Liver (tissue), 9 donors: ENCODE measurements around the gene CELF2. TPM values are rescaled to one million over a fixed set of nuclear protein-coding genes. Genes with fewer than 3 reads are reported as not detected.

Source experiments
- DNase-seq: peaks from one replicate; pipeline ENCODE4 v3.0.0-alpha.2; 2017; ENCODE audit warnings: low spot score
- H3K27ac ChIP-seq, 2 donors: one replicate each; pipeline ENCODE4 v1.7.0; 2013; ENCODE audit warnings: inconsistent platforms in 2 of 2, low read length in 2 of 2, control low read depth in 1 of 2, low read depth in 1 of 2, mild to moderate bottlenecking in 1 of 2
- H3K27me3 ChIP-seq, 4 donors: one replicate each; pipeline versions ENCODE4 v1.6.1 to v1.7.0; 2013; ENCODE audit warnings: low read length in 3 of 4, inconsistent platforms in 1 of 4, mild to moderate bottlenecking in 1 of 4, moderate library complexity in 1 of 4; ENCODE audit not compliant: control insufficient read depth in 4 of 4, insufficient read depth in 4 of 4
- H3K36me3 ChIP-seq, 4 donors: one replicate each; pipeline versions ENCODE4 v1.6.1 to v1.7.0; 2013; ENCODE audit warnings: low read length in 3 of 4, mild to moderate bottlenecking in 3 of 4, low read depth in 1 of 4, moderate library complexity in 1 of 4; ENCODE audit not compliant: control insufficient read depth in 4 of 4, insufficient read depth in 3 of 4
- H3K4me1 ChIP-seq, 4 donors: one replicate each; pipeline versions ENCODE4 v1.6.1 to v1.7.0; 2013; ENCODE audit warnings: low read length in 3 of 4, mild to moderate bottlenecking in 3 of 4, moderate library complexity in 1 of 4; ENCODE audit not compliant: control insufficient read depth in 4 of 4, insufficient read depth in 4 of 4
- H3K4me3 ChIP-seq, 3 donors: one replicate each; pipeline versions ENCODE4 v1.6.1 to v1.7.0; 2013; ENCODE audit warnings: low read length in 3 of 3, control low read depth in 1 of 3, low read depth in 1 of 3, mild to moderate bottlenecking in 1 of 3
- H3K9ac ChIP-seq, 2 donors: one replicate each; pipeline ENCODE4 v1.7.0; 2013; ENCODE audit warnings: low read length in 2 of 2, mild to moderate bottlenecking in 2 of 2, moderate library complexity in 2 of 2, control low read depth in 1 of 2, low read depth in 1 of 2
- H3K9me3 ChIP-seq, 4 donors: one replicate each; pipeline versions ENCODE4 v1.6.1 to v1.7.0; 2013; ENCODE audit warnings: low read length in 3 of 4; ENCODE audit not compliant: control insufficient read depth in 4 of 4
- CTCF ChIP-seq: fragments of 150-350 bp; IDR thresholded peaks from 2 replicates; pipeline ENCODE4 v1.5.1; 2017; ENCODE audit warnings: improper control_type of control experiment, low read depth, low read length; ENCODE audit not compliant: missing input control
- EGR1 ChIP-seq, 2 donors: IDR thresholded peaks; 2 replicates each; pipeline ENCODE4 v1.6.1; 2016 to 2018; ENCODE audit warnings: antibody characterized with exemption in 2 of 2, low read depth in 2 of 2
- FOXA1 ChIP-seq: IDR thresholded peaks from 2 replicates; pipeline ENCODE4 v1.6.1; 2016; ENCODE audit warnings: antibody characterized with exemption
- FOXA2 ChIP-seq: IDR thresholded peaks from 2 replicates; pipeline ENCODE4 v1.6.1; 2016; ENCODE audit warnings: antibody characterized with exemption
- GABPA ChIP-seq, 2 donors: IDR thresholded peaks in 1 of 2; conservative IDR thresholded peaks in 1 of 2; 2 replicates each; pipeline ENCODE4 v1.6.1; 2016; ENCODE audit warnings: antibody characterized with exemption in 2 of 2, mild to moderate bottlenecking in 1 of 2, moderate library complexity in 1 of 2
- HNF4A ChIP-seq, 2 donors: conservative IDR thresholded peaks; 2 replicates each; pipeline ENCODE4 v1.6.1; 2016; ENCODE audit warnings: antibody characterized with exemption in 2 of 2, mild to moderate bottlenecking in 2 of 2
- HNF4G ChIP-seq: IDR thresholded peaks from 2 replicates; pipeline ENCODE4 v1.6.1; 2016; ENCODE audit warnings: antibody characterized with exemption
- MAX ChIP-seq: IDR thresholded peaks from 2 replicates; pipeline ENCODE4 v1.6.1; 2016; ENCODE audit warnings: antibody characterized with exemption
- NR2F2 ChIP-seq: IDR thresholded peaks from 2 replicates; pipeline ENCODE4 v1.6.1; 2016; ENCODE audit warnings: antibody characterized with exemption
- RAD21 ChIP-seq, 2 donors: IDR thresholded peaks; 2 replicates each; pipeline ENCODE4 v1.6.1; 2016; ENCODE audit warnings: antibody characterized with exemption in 2 of 2, mild to moderate bottlenecking in 2 of 2
- RXRA ChIP-seq, 2 donors: IDR thresholded peaks; 2 replicates each; pipeline ENCODE4 v1.6.1; 2017 to 2018; ENCODE audit warnings: antibody characterized with exemption in 2 of 2, mild to moderate bottlenecking in 1 of 2
- SP1 ChIP-seq: IDR thresholded peaks from 2 replicates; pipeline ENCODE4 v1.6.1; 2018; ENCODE audit warnings: antibody characterized with exemption, mild to moderate bottlenecking
- TAF1 ChIP-seq: conservative IDR thresholded peaks from 2 replicates; pipeline ENCODE4 v1.6.1; 2016; ENCODE audit warnings: antibody characterized with exemption, mild to moderate bottlenecking
- YY1 ChIP-seq: IDR thresholded peaks from 2 replicates; pipeline ENCODE4 v1.6.1; 2016; ENCODE audit warnings: antibody characterized with exemption, mild to moderate bottlenecking
- WGBS: extraction: QIAGEN DNeasy Blood & Tissue Kit; methylation state at CpG from one replicate; pipeline ENCODE4 v1.1.7; 2013; 5-methylcytosine and 5-hydroxymethylcytosine counted together
- polyA plus RNA-seq, 2 donors: library from polyadenylated mRNA; stranded (reverse) in 1 of 2; unstranded in 1 of 2; fragments of 200-250 nt in 1 of 2; fragments of >200 nt in 1 of 2; fragmentation: Nextera tagmentation in 1 of 2; extraction: Ambion mirVana in 1 of 2; gene quantifications; one replicate each; pipeline versions ENCODE4 v1.2.1 to v1.2.3, GENCODE V29; 2013 to 2015
- total RNA-seq, 2 donors: library from RNA; depleted of rRNA; stranded (reverse); fragments of >200 nt; gene quantifications; one replicate each; pipeline ENCODE4 v1.2.3, GENCODE V29; 2014
- TF ChIP-seq, protein P1 (sequence below): IDR thresholded peaks from 2 replicates; pipeline ENCODE4 v1.6.1; 2016; ENCODE audit warnings: antibody characterized with exemption, mild to moderate bottlenecking
- TF ChIP-seq, protein P2 (sequence below): IDR thresholded peaks from 2 replicates; pipeline ENCODE4 v1.6.1; 2016; ENCODE audit warnings: antibody characterized with exemption
- donor health status: healthy.
- donor health status: healthy.
- donor health status: healthy.
- donor health status: healthy.
- donor health status: healthy.

Gene CELF2
- total and polyA plus RNA-seq, 4 donors = 1.4 to 8.5 (median 5.6) TPM

DNA sequence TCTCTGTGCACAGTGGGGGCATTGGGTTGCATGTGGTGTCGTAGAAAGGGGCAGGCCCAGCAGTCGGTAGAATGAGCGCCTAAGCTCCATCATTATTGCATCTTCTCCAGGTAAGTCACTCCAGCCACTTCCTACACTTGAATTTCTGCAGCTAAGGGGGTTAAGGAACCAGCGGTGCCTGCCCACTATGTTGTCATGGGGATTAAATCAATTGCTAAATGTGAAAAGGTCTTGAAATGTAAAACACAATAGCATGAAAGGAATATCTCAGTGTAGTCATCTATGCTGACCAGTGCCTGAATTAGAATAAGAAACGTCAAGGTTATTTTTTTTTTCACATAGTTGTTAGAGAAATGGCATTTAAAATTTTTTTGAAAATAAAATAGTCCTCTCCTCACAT is 15.2 kb upstream of the CELF2 start:
- WGBS = 82% methylated on average over 5 of the region's 5 CpGs
- Histone ChIP-seq H3K9me3 (no peaks in the 10 kb centered on the region), H3K36me3 (no peaks in the 10 kb centered on the region), H3K27ac (no peak overlapping the region), H3K9ac (no peak overlapping the region), H3K4me1 (no peaks in the 10 kb centered on the region), H3K4me3 (no peak overlapping the region), H3K27me3 (peaks cover 0 to 4% (median 1%) of the 10 kb centered on the region in 4 donors)
- DNase-seq = no peak
- no peak for TF ChIP-seq HNF4A (conservative IDR thresholded peaks at IDR 0.05)
- no peak for TF ChIP-seq NR2F2
- TF ChIP-seq FOXA1 = no peak

GRCh38 chr10:11002916-11003315 is 14.8 kb upstream of the CELF2 start:
- 66% methylated on average over 3 of the region's 3 CpGs for WGBS
- no peaks in the 10 kb centered on the region for H3K36me3 ChIP-seq
- DNase-seq = no peak
- no peak overlapping the region for H3K27ac ChIP-seq
- H3K4me1 ChIP-seq = no peaks in the 10 kb centered on the region
- H3K9ac ChIP-seq = no peak overlapping the region
- TF ChIP-seq FOXA2 (no peak), FOXA1 (no peak), SP1 (no peak), HNF4G (no peak), RAD21 (IDR thresholded peaks at IDR 0.05) (no peak), YY1 (no peak), MAX (no peak), GABPA (IDR thresholded peaks at IDR 0.05 in 1 of 2, conservative IDR thresholded peaks at IDR 0.05 in 1 of 2) (no peak), HNF4A (conservative IDR thresholded peaks at IDR 0.05) (no peak), TAF1 (no peak), EGR1 (IDR thresholded peaks at IDR 0.05; ENCODE audit: low read depth in 2 of 2) (no peak)
- TF ChIP-seq, protein P1, sequence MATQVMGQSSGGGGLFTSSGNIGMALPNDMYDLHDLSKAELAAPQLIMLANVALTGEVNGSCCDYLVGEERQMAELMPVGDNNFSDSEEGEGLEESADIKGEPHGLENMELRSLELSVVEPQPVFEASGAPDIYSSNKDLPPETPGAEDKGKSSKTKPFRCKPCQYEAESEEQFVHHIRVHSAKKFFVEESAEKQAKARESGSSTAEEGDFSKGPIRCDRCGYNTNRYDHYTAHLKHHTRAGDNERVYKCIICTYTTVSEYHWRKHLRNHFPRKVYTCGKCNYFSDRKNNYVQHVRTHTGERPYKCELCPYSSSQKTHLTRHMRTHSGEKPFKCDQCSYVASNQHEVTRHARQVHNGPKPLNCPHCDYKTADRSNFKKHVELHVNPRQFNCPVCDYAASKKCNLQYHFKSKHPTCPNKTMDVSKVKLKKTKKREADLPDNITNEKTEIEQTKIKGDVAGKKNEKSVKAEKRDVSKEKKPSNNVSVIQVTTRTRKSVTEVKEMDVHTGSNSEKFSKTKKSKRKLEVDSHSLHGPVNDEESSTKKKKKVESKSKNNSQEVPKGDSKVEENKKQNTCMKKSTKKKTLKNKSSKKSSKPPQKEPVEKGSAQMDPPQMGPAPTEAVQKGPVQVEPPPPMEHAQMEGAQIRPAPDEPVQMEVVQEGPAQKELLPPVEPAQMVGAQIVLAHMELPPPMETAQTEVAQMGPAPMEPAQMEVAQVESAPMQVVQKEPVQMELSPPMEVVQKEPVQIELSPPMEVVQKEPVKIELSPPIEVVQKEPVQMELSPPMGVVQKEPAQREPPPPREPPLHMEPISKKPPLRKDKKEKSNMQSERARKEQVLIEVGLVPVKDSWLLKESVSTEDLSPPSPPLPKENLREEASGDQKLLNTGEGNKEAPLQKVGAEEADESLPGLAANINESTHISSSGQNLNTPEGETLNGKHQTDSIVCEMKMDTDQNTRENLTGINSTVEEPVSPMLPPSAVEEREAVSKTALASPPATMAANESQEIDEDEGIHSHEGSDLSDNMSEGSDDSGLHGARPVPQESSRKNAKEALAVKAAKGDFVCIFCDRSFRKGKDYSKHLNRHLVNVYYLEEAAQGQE = no peak
- TF ChIP-seq, protein P2, sequence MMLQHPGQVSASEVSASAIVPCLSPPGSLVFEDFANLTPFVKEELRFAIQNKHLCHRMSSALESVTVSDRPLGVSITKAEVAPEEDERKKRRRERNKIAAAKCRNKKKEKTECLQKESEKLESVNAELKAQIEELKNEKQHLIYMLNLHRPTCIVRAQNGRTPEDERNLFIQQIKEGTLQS = no peak
- no peaks in the 10 kb centered on the region for H3K9me3 ChIP-seq
- H3K4me3 ChIP-seq = no peak overlapping the region
- peaks cover 0 to 4% (median 1%) of the 10 kb centered on the region in 4 donors for H3K27me3 ChIP-seq

GRCh38 chr10:11003679-11004078 is 14.0 kb upstream of the CELF2 start:
- Histone ChIP-seq H3K9ac (no peak overlapping the region), H3K27ac (no peak overlapping the region), H3K4me3 (no peak overlapping the region), H3K27me3 (peaks cover 0 to 4% (median 1%) of the 10 kb centered on the region in 4 donors), H3K4me1 (no peaks in the 10 kb centered on the region), H3K36me3 (no peaks in the 10 kb centered on the region), H3K9me3 (no peaks in the 10 kb centered on the region)
- 75% methylated on average over 4 of the region's 4 CpGs for WGBS
- no peak for DNase-seq
- no peak for TF ChIP-seq RXRA (IDR thresholded peaks at IDR 0.05)
- TF ChIP-seq NR2F2 = no peak
- TF ChIP-seq CTCF = no peak
